Naive B cell (primary cell): ENCODE data around the gene FGD4. TPM values are rescaled to one million over a fixed set of nuclear protein-coding genes. Genes with fewer than 3 reads are reported as not detected.
"Not testable (repeated sequence)": the region's sequence is repeated elsewhere in the genome, so short reads cannot be mapped to it uniquely, and the experiment has no call there.

Experiments
- ATAC-seq, 2 donors: fragments of 150-1000 bp; cut with Tn5 transposase; 2 replicates each; pipeline ENCODE4 v1.10.0; 2021; ENCODE audit warnings: low read depth in 2 of 2, mild to moderate bottlenecking in 2 of 2, moderate library complexity in 2 of 2
- DNase-seq: peaks from one replicate; pipeline ENCODE4 v3.0.0; 2022
- H3K27ac Mint-ChIP-seq, 6 donors: one replicate each; pipeline ENCODE4 v1.8.0; 2020 to 2022; ENCODE audit warnings: mild to moderate bottlenecking in 6 of 6, mixed read lengths in 6 of 6, moderate library complexity in 5 of 6, inconsistent platforms in 2 of 6
- H3K27me3 Mint-ChIP-seq, 3 donors: one replicate each; pipeline ENCODE4 v1.8.0; 2021 to 2022; ENCODE audit warnings: mixed read lengths in 3 of 3, mild to moderate bottlenecking in 1 of 3
- H3K36me3 Mint-ChIP-seq, 2 donors: one replicate each; pipeline ENCODE4 v1.8.0; 2020 to 2022; ENCODE audit warnings: mixed read lengths in 2 of 2, inconsistent platforms in 1 of 2, mild to moderate bottlenecking in 1 of 2
- H3K4me1 Mint-ChIP-seq, 3 donors: one replicate each; pipeline ENCODE4 v1.8.0; 2020 to 2022; ENCODE audit warnings: mixed read lengths in 3 of 3, inconsistent platforms in 1 of 3, mild to moderate bottlenecking in 1 of 3, moderate library complexity in 1 of 3
- H3K4me3 Mint-ChIP-seq, 8 donors: one replicate each; pipeline ENCODE4 v1.8.0; 2020 to 2022; ENCODE audit warnings: mild to moderate bottlenecking in 8 of 8, mixed read lengths in 8 of 8, moderate library complexity in 8 of 8, inconsistent platforms in 2 of 8
- H3K9me3 Mint-ChIP-seq, 7 donors: one replicate each; pipeline ENCODE4 v1.8.0; 2020 to 2022; ENCODE audit warnings: mixed read lengths in 7 of 7, mild to moderate bottlenecking in 5 of 7, inconsistent platforms in 2 of 7, moderate library complexity in 1 of 7
- polyA plus RNA-seq, 6 donors: library from polyadenylated mRNA; unstranded; fragments of 300-500 nt; fragmentation: Illumina TruSeq; gene quantifications; one replicate each; pipeline ENCODE4 v1.2.3, GENCODE V29; 2021; ENCODE audit warnings: low read depth in 6 of 6

Gene FGD4
- polyA plus RNA-seq, 6 donors from 2014 or later, result 1.4 to 5.2 (median 1.9) TPM; not detected in 1

DNA sequence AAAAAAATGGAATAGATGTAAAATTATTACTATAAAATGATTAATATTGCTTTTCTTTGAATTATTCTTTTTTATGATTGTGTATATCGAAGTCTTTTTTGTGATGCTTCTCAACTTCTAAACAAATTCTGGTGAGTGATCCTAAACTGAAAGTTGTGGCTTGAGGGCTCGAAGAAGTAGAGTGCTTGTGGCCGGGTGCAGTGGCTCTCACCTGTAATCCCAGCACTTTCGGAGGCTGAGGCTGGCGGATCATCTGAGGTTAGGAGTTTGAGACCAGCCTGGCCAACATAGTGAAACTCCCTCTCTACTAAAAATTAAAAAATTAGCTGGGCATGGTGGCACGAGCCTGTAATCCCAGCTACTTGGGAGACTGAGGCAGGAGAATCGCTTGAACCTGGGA lies 112.6 kb downstream of the FGD4 start:
- H3K27ac Mint-ChIP-seq, H3K9me3 Mint-ChIP-seq, H3K27me3 Mint-ChIP-seq, ATAC-seq, DNase-seq, H3K4me1 Mint-ChIP-seq, H3K36me3 Mint-ChIP-seq: not testable (repeated sequence)
- H3K4me3 Mint-ChIP-seq, result peak overlapping the region in 1 of 8 donors; percentile 32

DNA sequence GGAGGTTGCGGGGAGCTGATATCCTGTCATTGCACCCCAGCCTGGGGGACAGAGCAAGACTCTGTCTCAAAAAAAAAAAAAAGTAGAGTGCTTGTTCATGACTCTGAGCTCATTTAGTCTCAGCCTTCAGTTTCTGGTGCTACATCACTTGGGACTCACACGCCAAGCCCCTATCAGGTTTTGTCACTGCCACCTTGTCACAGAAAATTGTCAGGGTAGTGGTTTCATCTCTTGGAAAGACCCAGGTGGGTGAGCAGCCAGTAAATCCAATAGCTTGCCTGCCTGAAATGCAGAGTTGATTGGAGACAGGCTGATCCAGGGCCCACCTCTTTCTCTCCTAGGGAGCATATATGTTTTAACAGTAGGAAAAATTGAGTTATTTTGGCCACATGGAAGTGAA lies 113.0 kb downstream of the FGD4 start:
- Mint-ChIP-seq H3K4me3 (no peak overlapping the region), H3K9me3 (no peaks in the 10 kb centered on the region)

DNA sequence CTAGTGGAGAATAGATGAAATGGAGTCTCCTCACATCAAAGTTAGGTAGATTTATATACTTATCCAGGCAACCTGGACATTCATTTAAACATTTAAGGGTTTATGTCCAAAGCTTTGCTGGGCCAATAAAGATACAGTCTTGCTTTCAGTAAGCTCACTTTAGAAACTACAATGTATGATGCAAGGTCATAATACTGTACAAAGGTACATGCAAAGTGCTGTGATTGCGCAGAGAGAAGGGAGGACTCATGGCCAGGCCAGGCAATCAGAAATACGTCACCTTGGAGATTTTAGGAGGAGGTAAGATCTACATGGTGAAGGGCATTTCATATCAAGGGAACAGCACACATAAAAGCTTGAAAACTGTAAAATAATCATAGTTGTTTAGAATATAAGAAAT lies 113.6 kb downstream of the FGD4 start:
- DNase-seq, result no peak
- no peaks in the 10 kb centered on the region for H3K9me3 Mint-ChIP-seq
- H3K27ac Mint-ChIP-seq, result no peak overlapping the region

More for the DNA sequence above, 113.0 kb downstream of the FGD4 start:
- ATAC-seq (no peak), DNase-seq (no peak)
- no peak overlapping the region for H3K27ac Mint-ChIP-seq
- H3K27me3 Mint-ChIP-seq, result no peaks in the 10 kb centered on the region
- H3K36me3 Mint-ChIP-seq, result no peaks in the 10 kb centered on the region
- H3K4me1 Mint-ChIP-seq, result peaks cover 0 to 8% (median 5%) of the 10 kb centered on the region in 3 donors

DNA sequence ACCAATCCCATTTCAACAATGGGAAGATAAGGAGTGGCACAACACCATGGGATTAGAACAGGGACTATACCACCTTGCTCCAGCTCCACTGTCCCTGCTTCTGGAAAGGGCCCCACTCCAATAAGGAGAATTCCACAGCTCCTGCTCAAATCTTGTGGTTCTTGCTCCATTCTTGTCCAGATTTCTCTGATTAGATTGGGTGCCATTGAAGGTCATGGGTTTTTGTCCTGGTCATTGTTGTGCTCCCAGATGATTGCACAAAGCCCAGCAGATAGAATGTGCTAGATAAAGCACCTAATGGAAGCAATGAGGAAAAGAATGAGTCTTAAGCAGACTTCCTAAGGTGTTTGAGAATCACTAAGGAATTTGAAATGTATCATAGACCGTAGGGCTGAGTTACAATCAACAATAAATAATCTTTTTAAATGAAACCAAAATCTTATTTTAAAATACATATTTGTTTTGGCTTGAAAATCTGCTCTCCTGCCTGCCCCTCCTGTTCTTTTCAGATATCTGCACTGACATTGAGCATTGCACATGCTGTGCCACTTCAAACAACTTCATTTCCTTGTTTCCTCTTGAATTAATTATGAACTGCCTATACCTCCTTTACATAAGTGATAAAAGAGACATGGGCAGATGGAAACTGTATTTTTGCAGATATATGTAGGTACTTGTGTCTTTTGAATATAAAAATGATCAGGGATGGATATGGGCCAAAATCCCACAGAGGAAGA lies 115.9 kb downstream of the FGD4 start:
- Mint-ChIP-seq H3K9me3 (no peaks in the 10 kb centered on the region), H3K4me3 (no peak overlapping the region), H3K4me1 (peaks cover under 1 to 8% (median 5%) of the 10 kb centered on the region in 3 donors), H3K27me3 (no peaks in the 10 kb centered on the region), H3K27ac (peak overlapping the region in 1 of 6 donors; percentile 76), H3K36me3 (no peaks in the 10 kb centered on the region)
- ATAC-seq (no peak), DNase-seq (no peak)

More for the DNA sequence above, 113.6 kb downstream of the FGD4 start:
- no peak overlapping the region for H3K4me3 Mint-ChIP-seq
- no peaks in the 10 kb centered on the region for H3K36me3 Mint-ChIP-seq
- H3K4me1 Mint-ChIP-seq, result peaks cover 0 to 8% (median 5%) of the 10 kb centered on the region in 3 donors
- no peaks in the 10 kb centered on the region for H3K27me3 Mint-ChIP-seq
- no peak for ATAC-seq

DNA sequence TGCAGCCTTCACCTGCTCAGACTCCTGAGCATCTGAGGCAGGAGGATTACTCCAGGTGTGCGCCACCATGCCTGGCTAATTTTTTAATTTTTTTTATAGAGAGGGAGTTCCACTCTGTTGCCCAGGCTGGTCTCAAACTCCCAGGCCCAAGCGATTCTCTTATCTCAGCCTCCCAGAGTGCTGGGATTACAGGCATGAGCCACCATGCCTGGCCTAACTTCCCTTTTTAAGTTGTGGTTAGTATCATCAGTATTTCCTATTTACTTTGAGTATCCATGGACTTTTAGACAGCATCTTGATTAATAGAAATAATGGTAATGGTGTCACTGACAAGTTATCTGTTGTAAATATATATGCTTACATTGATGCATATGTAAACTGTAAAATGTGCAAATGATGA lies 116.9 kb downstream of the FGD4 start:
- no peaks in the 10 kb centered on the region for H3K36me3 Mint-ChIP-seq
- peaks cover 5 to 8% (median 6%) of the 10 kb centered on the region in 3 donors for H3K4me1 Mint-ChIP-seq
- H3K4me3 Mint-ChIP-seq, result no peak overlapping the region
- H3K9me3 Mint-ChIP-seq, result no peaks in the 10 kb centered on the region
- no peak for DNase-seq
- peak in 1 of 2 donors; percentile 49 for ATAC-seq
- no peak overlapping the region for H3K27ac Mint-ChIP-seq
- H3K27me3 Mint-ChIP-seq, result no peaks in the 10 kb centered on the region

DNA sequence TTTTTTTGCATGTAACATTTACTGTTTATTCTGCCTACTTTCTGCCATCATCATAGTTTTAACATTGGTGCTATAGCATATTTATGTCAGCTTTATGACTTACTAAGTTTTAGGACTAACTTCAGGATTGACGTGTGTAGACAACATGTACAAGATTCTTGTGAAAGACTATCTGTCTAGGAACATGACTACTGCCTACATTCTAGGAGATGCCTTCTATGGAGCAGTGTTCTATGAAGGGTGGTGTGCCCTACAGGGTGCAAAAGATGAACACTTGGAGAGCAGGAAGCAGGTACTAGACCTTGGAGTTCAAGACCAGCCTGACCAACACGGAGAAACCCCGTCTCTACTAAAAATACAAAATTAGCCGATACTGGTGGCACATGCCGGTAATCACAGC lies 118.6 kb downstream of the FGD4 start:
- DNase-seq, result no peak
- Mint-ChIP-seq H3K9me3 (no peaks in the 10 kb centered on the region), H3K36me3 (no peaks in the 10 kb centered on the region), H3K27me3 (no peaks in the 10 kb centered on the region), H3K4me3 (no peak overlapping the region), H3K4me1 (peaks cover 14 to 21% (median 16%) of the 10 kb centered on the region in 3 donors), H3K27ac (no peak overlapping the region)
- ATAC-seq, result no peak

DNA sequence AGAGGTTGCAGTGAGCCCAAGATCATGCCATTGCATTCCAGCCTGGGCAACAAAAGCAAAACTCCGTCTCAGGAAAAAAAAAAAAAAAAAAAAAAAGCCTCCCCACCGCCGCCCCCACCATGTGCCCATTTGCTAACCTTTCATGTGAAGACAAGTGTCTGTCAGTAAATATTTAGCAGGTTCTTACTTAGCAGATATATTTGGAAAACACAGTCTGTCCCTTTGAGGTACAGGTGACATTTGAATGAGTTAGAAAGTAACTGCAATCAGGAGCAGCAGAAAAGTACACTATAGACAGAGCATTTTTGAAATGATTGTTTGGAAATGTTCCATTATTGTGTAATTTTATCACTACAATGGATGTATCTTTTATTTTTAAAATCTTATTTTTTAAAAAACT lies 119.7 kb downstream of the FGD4 start:
- no peaks in the 10 kb centered on the region for H3K36me3 Mint-ChIP-seq
- no peaks in the 10 kb centered on the region for H3K27me3 Mint-ChIP-seq
- ATAC-seq, result no peak
- H3K9me3 Mint-ChIP-seq, result no peaks in the 10 kb centered on the region
- H3K4me3 Mint-ChIP-seq, result no peak overlapping the region
- H3K4me1 Mint-ChIP-seq, result peaks cover 20 to 30% (median 24%) of the 10 kb centered on the region in 3 donors
- no peak for DNase-seq
- H3K27ac Mint-ChIP-seq, result no peak overlapping the region

DNA sequence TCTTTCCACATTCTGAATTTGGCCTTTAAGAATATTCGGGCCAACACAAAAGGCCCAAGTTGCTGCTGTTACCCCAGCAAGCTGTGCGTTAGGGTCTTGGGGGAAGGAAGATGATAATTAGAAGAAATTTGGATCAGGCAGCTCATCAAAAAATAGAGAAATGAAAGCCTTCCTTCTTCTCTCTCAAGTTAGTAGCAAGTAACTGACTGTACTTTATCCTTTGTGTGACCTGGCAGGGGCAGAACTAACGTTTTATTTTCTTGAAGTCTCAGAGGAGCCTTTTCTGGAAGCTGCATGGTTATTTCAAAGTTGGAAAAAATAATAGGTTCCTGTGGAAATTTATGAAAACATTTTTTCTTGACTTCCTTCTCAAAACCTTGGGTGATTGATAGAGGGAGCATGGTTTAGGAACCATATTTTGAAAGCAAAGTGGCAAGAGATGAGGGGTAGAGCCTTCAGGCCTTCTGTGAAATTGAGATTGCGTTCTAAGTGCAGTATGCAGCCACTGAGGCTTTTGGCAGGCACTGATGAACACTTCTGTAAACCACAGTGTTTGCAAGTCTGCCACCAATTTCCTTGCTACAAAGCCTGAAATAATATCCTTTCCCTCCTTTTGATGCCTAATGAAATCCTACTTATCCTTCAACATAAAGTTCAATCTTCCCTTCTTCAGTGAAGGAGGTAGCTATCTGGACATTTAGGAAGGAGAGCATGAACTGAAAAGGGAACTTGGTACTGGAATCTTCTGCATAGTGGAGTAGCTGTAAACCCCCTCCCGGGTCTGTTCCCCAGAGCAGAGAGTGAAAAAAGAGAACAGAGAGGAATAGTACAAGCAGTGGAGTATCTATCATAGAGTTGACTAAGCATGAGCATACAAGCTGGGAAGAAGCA lies 123.2 kb downstream of the FGD4 start:
- DNase-seq (no peak), ATAC-seq (peak; percentile 77 to 86)
- Mint-ChIP-seq H3K27me3 (no peaks in the 10 kb centered on the region), H3K4me1 (peaks cover 15 to 24% (median 21%) of the 10 kb centered on the region in 3 donors), H3K36me3 (no peaks in the 10 kb centered on the region), H3K4me3 (peak overlapping the region in 7 of 8 donors; percentile 17 to 84 (median 59)), H3K9me3 (no peaks in the 10 kb centered on the region), H3K27ac (peak overlapping the region in 5 of 6 donors; percentile 8 to 82 (median 77))

DNA sequence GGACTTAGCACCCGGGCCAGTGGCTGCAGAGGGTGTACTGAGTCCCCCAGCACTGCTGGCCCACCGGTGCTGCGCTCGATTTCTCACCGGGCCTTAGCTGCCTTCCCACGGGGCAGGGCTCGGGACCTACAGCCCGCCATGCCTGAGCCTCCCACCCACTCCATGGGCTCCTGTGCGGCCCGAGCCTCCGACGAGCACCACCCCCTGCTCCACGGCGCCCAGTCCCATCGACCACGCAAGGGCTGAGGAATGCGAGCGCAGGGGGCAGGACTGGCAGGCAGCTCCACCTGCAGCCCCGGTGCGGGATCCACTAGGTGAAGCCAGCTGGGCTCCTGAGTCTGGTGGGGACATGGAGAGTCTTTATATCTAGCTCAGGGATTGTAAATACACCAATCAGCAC lies 126.4 kb downstream of the FGD4 start:
- not testable (repeated sequence) for ATAC-seq, H3K4me3 Mint-ChIP-seq, H3K27ac Mint-ChIP-seq

DNA sequence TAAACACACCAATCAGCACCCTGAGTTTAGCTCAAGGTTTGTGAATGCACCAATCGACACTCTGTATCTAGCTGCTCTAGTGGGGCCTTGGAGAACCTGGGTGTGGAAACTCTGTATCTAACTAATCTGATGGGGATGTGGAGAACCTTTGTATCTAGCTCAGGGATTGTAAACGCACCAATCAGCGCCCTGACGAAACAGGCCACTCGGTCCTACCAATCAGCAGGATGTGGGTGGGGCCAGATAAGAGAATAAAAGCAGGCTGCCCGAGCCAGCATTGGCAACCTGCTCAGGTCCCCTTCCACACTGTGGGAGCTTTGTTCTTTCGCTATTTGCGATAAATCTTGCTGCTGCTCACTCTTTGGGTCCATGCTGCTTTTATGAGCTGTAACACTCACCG lies 127.0 kb downstream of the FGD4 start:
- H3K36me3 Mint-ChIP-seq, H3K4me3 Mint-ChIP-seq, DNase-seq, ATAC-seq, H3K9me3 Mint-ChIP-seq, H3K27me3 Mint-ChIP-seq, H3K27ac Mint-ChIP-seq: not testable (repeated sequence)
- peaks cover 15 to 21% (median 19%) of the 10 kb centered on the region in 3 donors for H3K4me1 Mint-ChIP-seq

More for the DNA sequence above, 126.4 kb downstream of the FGD4 start:
- H3K27me3 Mint-ChIP-seq, H3K36me3 Mint-ChIP-seq, H3K9me3 Mint-ChIP-seq, DNase-seq: not testable (repeated sequence)
- peaks cover 15 to 21% (median 19%) of the 10 kb centered on the region in 3 donors for H3K4me1 Mint-ChIP-seq

DNA sequence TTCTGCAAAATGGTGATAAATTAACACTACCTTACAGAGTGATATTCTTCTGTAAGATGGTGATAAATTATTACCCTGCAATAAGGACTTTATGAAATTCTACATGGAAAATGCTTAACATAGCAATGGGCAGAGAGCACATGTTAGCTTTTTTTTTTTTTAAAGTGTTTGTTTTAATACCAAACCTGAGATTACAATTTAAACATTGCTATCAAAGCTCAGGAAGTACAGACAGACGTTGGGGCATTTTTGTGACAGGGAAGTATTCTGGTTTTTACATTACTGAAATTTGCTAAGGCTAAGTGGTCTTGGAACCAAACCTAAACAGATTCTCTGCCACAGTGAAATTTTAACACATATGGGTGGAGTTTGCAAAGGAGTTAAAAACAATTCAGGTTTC lies 133.1 kb downstream of the FGD4 start:
- ATAC-seq (no peak), DNase-seq (no peak)
- no peaks in the 10 kb centered on the region for H3K36me3 Mint-ChIP-seq
- peaks cover 21 to 42% (median 33%) of the 10 kb centered on the region in 3 donors for H3K4me1 Mint-ChIP-seq
- H3K4me3 Mint-ChIP-seq, result no peak overlapping the region
- peak overlapping the region in 1 of 6 donors; percentile 24 for H3K27ac Mint-ChIP-seq
- no peaks in the 10 kb centered on the region for H3K27me3 Mint-ChIP-seq
- no peaks in the 10 kb centered on the region for H3K9me3 Mint-ChIP-seq

DNA sequence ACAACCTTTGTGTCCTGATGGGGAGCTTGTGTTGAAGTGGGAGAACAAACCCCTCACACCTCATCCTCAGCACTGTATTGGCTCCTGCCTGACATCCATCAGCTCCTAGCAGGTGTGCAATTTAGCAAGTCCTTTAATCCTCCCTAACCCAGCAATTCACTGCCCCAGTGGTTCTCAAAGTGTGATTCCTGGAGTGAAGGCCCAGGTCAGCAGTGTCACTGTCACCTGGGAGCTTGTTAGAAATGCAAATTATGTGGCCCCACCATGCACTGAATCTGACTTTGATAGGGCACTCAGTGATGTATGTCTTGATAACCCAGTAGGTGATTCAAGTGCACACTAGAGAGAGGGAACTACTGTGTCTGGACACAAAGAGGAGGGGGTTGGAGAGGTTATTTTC lies 133.6 kb downstream of the FGD4 start:
- no peak for DNase-seq
- Mint-ChIP-seq H3K4me1 (peaks cover 23 to 42% (median 33%) of the 10 kb centered on the region in 3 donors), H3K36me3 (no peaks in the 10 kb centered on the region), H3K27ac (peak overlapping the region in 3 of 6 donors; percentile 31 to 60 (median 51)), H3K27me3 (no peaks in the 10 kb centered on the region), H3K9me3 (no peaks in the 10 kb centered on the region), H3K4me3 (peak overlapping the region in 2 of 8 donors; percentile 48 to 66)
- no peak for ATAC-seq

DNA sequence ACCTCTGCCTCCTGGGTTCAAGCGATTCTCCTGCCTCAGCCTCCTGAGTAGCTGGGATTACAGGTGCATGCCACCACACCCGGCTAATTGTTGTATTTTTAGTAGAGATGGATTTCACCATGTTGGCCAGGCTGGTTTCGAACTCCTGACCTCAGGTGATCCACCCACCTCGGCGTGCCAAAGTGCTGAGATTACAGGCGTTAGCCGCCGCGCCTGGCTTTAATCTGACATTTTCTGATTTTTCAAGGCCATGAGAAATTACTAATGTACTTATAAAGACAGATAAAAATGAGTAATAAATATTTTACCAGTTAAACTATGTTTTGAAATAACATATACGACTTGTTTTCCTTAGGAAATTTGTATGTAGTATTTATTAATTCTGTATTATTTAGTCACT lies 134.1 kb downstream of the FGD4 start:
- H3K27me3 Mint-ChIP-seq, H3K36me3 Mint-ChIP-seq, DNase-seq, H3K27ac Mint-ChIP-seq, ATAC-seq, H3K9me3 Mint-ChIP-seq: not testable (repeated sequence)
- peak overlapping the region in 3 of 8 donors; percentile 54 to 77 (median 66) for H3K4me3 Mint-ChIP-seq
- peaks cover 26 to 42% (median 33%) of the 10 kb centered on the region in 3 donors for H3K4me1 Mint-ChIP-seq
